DMS 273 treated with DMSO at 0.1 percent for 48 hours (cell line): Measurements from ENCODE around the gene NUMB.

Experiments used
- DNase-seq: peaks from one replicate; lab custom pipeline; 2025; lab: John Stamatoyannopoulos, UW

Gene NUMB

GRCh38 chr14:73245480-73246325 is 212.6 kb downstream of the NUMB start:
- no peak for DNase-seq

- no peak for DNase-seq
Observed at GRCh38 chr14:73244541-73245290, 213.6 kb downstream of the NUMB start.

- DNase-seq: no peak
Observed at GRCh38 chr14:73243748-73244147, 214.6 kb downstream of the NUMB start.

GRCh38 chr14:73243341-73243740 is 215.0 kb downstream of the NUMB start:
- no peak for DNase-seq

GRCh38 chr14:73242357-73242901 is 215.9 kb downstream of the NUMB start:
- no peak for DNase-seq

- DNase-seq: no peak
Observed at GRCh38 chr14:73241481-73242165, 216.7 kb downstream of the NUMB start.

- DNase-seq: no peak
Observed at GRCh38 chr14:73240816-73241480, 217.4 kb downstream of the NUMB start.

GRCh38 chr14:73239393-73240241 is 218.7 kb downstream of the NUMB start:
- DNase-seq: no peak

GRCh38 chr14:73238941-73239340 is 219.4 kb downstream of the NUMB start:
- no peak for DNase-seq

GRCh38 chr14:73238424-73238852 is 219.9 kb downstream of the NUMB start:
- no peak for DNase-seq

- no peak for DNase-seq
Observed at GRCh38 chr14:73237786-73238423, 220.4 kb downstream of the NUMB start.

GRCh38 chr14:73237219-73237785 is 221.0 kb downstream of the NUMB start, which contains the start of gene PAPLN:
Gene PAPLN, plus strand, starts transcription at chr14:73237506. Its CDS starts 2,273 bp downstream, at chr14:73239779.
- DNase-seq: no peak

- no peak for DNase-seq
Observed at GRCh38 chr14:73236752-73237218, 221.6 kb downstream of the NUMB start.

GRCh38 chr14:73236157-73236556 is 222.2 kb downstream of the NUMB start:
- no peak for DNase-seq

- DNase-seq: no peak
Observed at GRCh38 chr14:73235531-73236155, 222.7 kb downstream of the NUMB start.

GRCh38 chr14:73234586-73235394 is 223.6 kb downstream of the NUMB start:
- no peak for DNase-seq

- no peak for DNase-seq
Observed at GRCh38 chr14:73234029-73234428, 224.3 kb downstream of the NUMB start.

GRCh38 chr14:73233564-73233963 is 224.8 kb downstream of the NUMB start:
- DNase-seq: no peak
